ENCODE data around the gene BRWD1.

GRCh38 chr21:39269620-39270019 is 43.8 kb downstream of the BRWD1 start:
- TF ChIP-seq PAX5 (IDR thresholded peaks at IDR 0.05; ENCODE audit: insufficient read depth, low read length, severe bottlenecking) (no peak), TAF1 (IDR thresholded peaks at IDR 0.05; ENCODE audit: low read depth, low read length) (no peak), POLR2A (IDR thresholded peaks at IDR 0.05; ENCODE audit: low read depth, low read length) (no peak), SPI1 (IDR thresholded peaks at IDR 0.05; ENCODE audit: low read depth, low read length) (no peak)
